HL-60 (cell line): ENCODE results near the gene VPS13D.

Source experiments
- CTCF ChIP-seq: IDR thresholded peaks from one replicate; pipeline ENCODE4 v1.5.1; 2011; ENCODE audit warnings: low read length, control low read depth, inconsistent platforms; ENCODE audit not compliant: insufficient read depth
- POLR2AphosphoS5 ChIP-seq: IDR thresholded peaks from 2 replicates; pipeline ENCODE4 v1.6.1; 2012; ENCODE audit warnings: low read depth
- REST ChIP-seq: IDR thresholded peaks from 2 replicates; pipeline ENCODE4 v1.6.1; 2012; ENCODE audit warnings: low read depth; ENCODE audit not compliant: insufficient replicate concordance
- SPI1 ChIP-seq: IDR thresholded peaks from 2 replicates; pipeline ENCODE4 v1.6.1; 2012; ENCODE audit warnings: low read depth, mild to moderate bottlenecking, borderline replicate concordance

- TF ChIP-seq CTCF (no peak), POLR2AphosphoS5 (no peak), SPI1 (no peak), REST (no peak)
Observed at GRCh38 chr1:12524266-12524665, 294.4 kb downstream of the VPS13D start.
